Putamen (tissue), 1 donor: ENCODE measurements around the gene COPB1.

Experiments
- DNase-seq: peaks from one replicate; pipeline ENCODE4 v3.0.0-alpha.2; 2016; ENCODE audit warnings: low spot score

Gene COPB1

DNA sequence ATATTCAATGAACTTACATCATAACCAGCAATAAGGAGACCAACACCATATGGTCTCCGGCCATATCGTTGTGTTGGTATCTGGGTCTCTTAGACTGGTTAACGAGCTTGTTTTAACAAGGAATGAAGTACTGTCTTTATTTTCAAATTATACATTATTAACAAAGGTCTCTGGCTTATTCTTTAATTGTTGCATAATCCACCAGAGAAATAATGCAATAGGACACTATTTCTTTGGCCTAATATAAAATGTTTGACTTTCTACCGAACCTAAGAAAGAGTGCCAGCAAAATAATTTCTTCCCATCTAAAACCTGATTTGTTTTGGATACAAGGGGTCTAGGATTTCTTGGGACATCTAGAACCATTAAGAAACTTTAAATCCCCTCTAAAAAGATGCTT lies 14.2 kb upstream of the COPB1 start:
- DNase-seq, result no peak

GRCh38 chr11:14506532-14506931 lies 6.9 kb upstream of the COPB1 start:
- no peak for DNase-seq

- DNase-seq, result no peak
These were observed 3.4 kb upstream of the COPB1 start for GRCh38 chr11:14503023-14503422.

GRCh38 chr11:14502039-14502438 lies 2.4 kb upstream of the COPB1 start:
- no peak for DNase-seq

GRCh38 chr11:14500181-14500651 lies 605 bp upstream of the COPB1 start:
- DNase-seq, result peak; percentile 44

DNA sequence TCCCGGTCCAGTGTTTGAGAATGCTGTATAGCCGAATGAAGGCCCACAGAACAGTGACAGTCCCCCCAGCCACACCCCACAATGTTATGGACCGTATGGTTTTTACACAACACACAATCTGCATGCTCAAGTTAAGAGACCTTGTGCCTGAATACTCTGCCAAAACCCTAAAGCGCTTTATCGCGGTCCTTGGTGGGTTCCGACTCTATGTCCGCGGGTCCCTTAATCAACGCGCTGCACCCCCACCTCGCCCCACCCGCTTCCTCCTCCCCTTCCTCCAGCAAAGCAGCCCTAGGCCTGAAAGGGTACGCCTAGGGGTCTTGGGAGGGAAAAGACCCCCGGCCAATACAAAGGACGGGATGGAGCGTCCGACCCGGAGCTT lies 442 bp downstream of the COPB1 start:
- DNase-seq, result no peak

GRCh38 chr11:14480716-14481115 lies 18.9 kb downstream of the COPB1 start:
- no peak for DNase-seq

- no peak for DNase-seq
These were observed 28.5 kb downstream of the COPB1 start for GRCh38 chr11:14471127-14471526.

DNA sequence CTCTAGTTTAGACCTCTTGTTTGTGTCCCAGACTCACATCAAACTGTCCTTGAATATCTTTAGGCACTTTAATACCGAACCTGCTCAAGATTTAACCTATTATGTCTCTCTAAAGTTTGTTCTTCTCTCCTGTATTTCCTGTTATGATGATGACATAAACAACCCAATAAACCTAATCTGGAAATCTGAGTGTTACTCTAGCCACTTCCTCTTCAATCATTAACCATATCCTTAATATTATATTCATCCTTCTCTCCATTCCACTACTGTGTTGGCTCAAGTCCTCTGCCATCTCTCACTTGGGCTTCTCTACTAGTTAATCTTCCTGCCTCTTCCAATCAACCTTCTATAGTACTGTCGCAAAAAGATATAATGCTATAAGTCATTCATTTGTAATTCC lies 36.0 kb downstream of the COPB1 start:
- no peak for DNase-seq

DNA sequence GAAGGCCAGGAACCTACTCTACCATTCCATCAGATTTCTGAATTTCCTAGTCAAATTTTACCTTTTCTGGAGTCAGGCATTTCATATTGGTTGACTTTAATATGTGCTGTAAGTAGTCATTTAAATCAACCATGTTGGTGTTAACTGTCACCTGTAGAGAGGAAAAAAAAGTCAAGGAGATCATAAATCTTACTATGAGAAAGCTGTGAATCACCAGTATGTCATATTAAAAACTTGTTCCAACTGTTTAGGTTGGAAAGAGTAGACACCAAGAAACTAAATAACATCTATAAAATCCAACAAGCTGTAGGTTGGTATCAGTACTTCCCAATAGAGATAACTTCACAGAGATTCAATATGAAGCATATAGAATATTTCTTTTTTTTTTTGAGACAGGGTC lies 39.5 kb downstream of the COPB1 start:
- DNase-seq, result no peak

DNA sequence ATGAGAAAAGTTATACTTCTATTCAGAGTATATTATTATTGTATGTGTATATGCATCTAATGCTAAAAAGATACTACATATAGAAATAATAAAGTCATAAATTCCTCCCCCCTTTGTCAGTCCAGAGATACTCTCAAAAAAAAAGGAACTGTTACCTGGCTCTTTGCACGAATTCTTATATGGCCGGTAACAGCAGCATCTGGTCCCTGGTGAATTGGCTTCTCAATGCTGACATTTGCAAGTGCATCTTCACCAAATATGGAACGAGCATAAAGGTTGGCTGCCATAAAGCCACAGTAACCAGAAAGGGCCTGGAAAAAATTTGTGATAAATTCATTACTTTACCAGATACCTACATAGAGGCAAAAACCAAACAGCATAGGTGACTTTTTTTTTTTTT lies 41.2 kb downstream of the COPB1 start:
- DNase-seq, result no peak

- no peak for DNase-seq
These were observed 43.8 kb downstream of the COPB1 start for GRCh38 chr11:14455648-14456430.

DNA sequence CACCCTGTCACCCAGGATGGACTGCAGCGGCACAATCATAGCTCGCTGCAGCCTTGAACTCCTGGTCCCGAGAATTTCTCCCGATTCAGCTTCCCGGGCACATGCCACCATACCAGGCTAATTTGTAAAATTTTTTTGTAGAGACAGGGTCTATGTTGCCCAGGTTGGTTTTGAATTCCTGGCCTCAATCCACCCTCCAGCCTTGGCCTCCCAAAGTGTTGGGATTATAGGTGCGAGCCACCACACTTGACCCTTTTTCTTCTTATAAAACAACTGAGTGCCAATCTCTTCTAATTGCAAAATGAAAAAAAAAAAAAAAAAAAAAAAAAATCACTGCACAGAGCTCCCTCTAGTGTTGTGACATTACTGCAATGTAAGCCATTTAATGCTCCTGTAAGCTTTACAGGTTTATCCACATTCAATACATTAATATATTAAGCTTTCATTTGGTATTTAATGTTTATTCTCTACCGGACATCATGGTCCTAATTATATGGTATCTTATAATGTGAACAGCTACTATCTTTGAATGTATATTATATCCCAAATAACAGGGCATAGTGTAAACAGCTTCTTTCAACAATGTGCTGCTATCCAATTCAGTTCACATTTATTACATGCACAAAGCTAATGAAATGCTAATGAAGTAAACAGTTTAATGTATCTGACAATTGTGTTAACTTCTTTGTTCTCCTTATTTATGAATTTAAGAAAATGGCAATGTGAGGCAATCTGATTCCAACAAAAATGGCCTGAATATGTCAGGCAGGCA lies 44.6 kb downstream of the COPB1 start:
- no peak for DNase-seq

DNA sequence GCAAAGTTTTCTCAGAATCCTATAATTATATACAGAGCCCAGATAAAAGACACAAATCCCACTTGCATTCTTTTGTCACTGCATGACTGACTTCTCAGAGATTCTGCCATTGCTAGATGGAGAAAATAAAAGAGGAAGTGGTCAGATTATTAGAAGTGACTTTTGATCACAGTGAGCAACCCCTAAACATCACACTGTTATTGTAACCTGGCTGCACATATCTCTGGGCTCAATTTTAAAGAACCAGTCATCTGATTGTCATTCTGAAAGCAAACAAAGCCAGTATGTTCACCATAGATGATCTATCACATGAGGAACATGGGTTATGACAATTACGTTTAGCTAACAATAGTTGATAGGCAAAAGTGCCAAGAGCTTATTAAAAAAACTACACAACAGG lies 47.8 kb downstream of the COPB1 start:
- DNase-seq, result no peak

DNA sequence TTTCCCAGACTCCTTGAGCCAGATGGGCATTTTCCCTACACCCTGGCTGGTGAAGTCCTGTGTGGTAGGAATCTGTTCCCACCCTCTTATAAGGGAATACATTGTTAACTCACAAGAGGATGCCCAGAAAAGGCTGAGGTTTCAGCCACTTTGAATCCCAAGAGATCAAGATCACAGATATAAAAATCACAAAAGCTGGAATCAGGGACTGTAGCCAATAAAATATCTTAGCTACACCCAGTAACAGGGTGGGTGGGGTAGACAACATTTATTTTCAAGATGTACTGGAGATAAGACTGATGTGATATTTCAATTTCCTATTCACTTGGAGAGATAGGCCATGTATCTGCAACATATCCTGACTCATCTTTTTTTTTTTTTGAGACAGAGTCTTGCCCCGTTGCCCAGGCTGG lies 50.3 kb downstream of the COPB1 start:
- DNase-seq, result no peak

DNA sequence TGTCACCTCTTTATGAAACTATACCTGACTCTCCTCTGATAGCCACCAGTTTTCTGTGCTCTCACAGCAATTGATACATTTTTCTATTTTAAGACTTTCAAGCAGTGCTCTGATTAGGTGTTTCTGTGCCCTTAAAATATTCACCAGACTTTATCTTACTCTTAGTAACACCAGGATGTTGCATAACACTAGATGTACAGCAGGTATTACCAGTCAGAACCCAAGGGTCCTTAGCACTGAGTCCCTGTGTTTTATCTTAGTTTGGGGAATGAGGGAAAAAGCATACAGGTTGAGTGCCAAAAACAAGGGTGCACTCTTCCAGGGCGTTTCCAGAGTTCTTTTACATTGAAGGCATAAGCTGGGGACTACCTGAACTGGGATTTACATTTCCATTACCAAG lies 51.4 kb downstream of the COPB1 start:
- no peak for DNase-seq

DNA sequence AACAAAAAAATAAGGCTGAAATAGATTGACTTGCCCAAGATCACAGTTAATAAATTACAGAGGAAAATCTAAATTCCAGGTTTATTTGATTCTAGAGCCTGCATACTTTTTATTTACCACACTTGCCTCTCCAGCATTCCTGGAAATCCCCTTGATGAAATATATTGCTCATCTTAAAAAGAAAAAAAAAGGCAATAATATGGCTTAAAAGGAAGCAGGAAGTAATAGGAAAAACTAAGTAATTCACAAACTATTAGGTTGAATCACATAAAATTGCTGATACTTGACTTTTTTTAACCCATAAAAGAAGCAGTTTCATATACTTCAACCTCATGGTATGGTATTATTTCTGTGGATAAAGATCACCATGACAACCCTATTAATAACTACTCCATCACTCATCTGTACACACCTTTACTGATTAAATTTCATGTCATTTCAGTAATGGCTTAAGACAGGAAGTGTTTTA lies 52.9 kb downstream of the COPB1 start:
- no peak for DNase-seq

DNA sequence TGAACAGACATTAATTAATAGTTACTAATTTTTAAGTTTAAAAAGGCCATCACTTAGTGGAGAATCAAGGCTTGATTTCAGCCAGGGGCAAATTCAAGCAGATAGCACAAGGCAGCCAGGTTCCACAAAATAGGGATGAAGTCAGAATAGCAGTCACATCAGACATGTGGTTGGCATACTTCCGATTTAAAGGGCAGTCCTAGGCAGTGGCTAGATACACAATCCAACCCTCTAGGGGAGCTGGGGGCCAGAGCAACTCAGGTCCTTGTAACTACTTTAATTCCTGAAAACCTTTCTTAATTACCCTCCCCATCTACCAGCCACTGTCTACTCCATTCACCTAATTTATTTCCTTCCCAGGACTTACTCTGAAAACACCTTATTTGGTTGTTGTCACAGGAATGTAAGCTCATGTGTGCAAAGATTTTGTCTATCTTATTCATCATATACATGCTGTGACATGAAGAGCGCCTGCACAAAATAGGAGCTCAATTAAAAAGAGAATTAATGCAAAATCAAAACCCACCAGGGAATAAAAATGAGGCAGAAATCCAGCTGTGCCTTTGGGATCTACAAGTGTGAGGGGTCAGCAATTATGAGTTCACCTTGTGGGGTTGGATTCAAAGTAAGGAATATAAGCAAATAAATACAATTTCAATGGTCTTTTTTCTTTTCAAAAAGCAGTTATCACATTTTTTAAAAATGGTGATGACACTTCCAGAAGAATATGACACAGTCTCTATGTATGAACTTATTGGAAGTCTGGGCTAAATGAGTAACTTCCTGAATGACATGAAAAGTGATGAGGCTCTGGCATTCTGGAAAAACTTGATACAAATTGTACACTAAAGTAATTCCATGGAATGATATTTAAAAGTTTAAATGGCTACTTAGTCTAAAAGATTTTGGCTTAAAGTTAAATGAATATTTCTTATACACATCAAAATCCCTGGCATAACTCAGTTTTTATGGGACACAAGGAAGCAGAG lies 53.8 kb downstream of the COPB1 start:
- DNase-seq, result no peak

DNA sequence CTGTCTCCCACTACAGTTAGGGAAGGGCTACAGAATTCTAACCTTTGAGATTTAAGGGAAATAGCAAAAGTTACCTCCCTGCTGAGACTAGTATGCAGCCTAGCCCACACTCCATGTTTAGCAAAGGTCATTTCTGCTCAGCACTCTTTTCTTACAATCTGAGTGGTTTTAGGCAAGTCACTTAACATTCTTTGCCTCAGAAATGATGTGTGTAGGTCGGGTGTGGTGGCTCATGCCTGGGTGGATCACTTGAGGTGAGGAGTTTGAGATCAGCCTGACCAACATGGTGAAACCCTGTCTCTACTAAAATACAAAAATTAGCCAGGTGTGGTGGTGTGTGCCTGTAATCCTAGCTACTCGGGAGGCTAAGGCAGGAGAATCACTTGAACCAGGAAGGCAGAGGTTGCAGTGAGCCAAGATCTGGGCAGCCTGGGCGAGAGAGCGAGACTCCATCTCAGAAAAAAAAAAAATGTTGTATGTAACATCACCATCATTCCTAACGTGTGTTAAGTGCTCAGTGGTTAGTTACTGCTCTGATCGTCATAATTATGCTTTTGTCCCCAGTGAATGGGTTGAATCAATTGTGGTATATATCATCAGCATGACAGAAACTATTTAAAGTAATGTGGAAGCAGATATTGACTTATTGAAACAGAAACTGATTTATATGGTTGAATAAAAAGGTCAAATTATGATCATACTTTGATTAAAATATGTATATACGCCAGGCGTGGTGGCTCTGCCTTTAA lies 55.0 kb downstream of the COPB1 start:
- no peak for DNase-seq

DNA sequence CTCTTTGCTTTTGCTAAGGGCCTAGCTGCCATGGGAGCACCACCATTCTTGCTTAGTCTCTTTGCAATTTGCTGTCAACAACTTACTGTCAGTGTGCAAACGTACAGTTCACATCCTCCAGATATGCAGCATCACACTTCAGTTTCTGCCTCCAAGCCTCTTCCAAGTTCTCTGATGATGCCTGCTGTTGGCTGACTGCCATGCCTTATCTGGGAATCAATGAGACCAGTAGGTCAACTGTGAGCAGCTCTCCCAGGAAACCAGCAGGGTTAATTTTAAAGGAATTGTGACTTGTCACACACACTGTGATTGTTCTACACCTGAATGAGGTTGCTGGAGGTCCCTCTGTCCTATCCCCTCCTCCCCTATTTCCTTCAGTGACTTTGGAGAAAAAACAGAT lies 56.0 kb downstream of the COPB1 start:
- DNase-seq, result no peak

GRCh38 chr11:14435717-14436512 lies 63.7 kb downstream of the COPB1 start:
- DNase-seq, result no peak
